Stomach (tissue), 9 donors: ENCODE data around the gene STAT4. TPM values are rescaled to one million over a fixed set of nuclear protein-coding genes. Genes with fewer than 3 reads are reported as not detected.

Experiments used
- DNase-seq, 2 donors: peaks; one replicate each; pipeline versions ENCODE4 v3.0.0 to v3.0.0-alpha.2; 2013 to 2019
- H3K27ac ChIP-seq, 5 donors: fragments of 200-600 bp in 4 of 5; sonication (generic) in 4 of 5; one replicate each; pipeline ENCODE4 v1.5.1; 2013 to 2019; ENCODE audit warnings: mild to moderate bottlenecking in 1 of 5, moderate library complexity in 1 of 5
- H3K27me3 ChIP-seq, 3 donors: fragments of 200-600 bp; sonication (generic); one replicate each; pipeline ENCODE4 v1.5.1; 2017 to 2019; ENCODE audit warnings: mixed run types in 1 of 3
- H3K36me3 ChIP-seq, 4 donors: fragments of 200-600 bp; sonication (generic); 1 replicate in 3 of 4; 2 replicates in 1 of 4; pipeline ENCODE4 v1.5.1; 2016 to 2019
- H3K4me1 ChIP-seq, 4 donors: fragments of 200-600 bp; sonication (generic); one replicate each; pipeline ENCODE4 v1.5.1; 2016 to 2019
- H3K4me3 ChIP-seq, 4 donors: fragments of 200-600 bp; sonication (generic) in 3 of 4; one replicate each; pipeline ENCODE4 v1.5.1; 2016 to 2019; ENCODE audit warnings: mild to moderate bottlenecking in 1 of 4
- H3K9me3 ChIP-seq, 4 donors: fragments of 200-600 bp; sonication (generic); one replicate each; pipeline ENCODE4 v1.5.1; 2016 to 2019
- CTCF ChIP-seq, 7 experiments: fragments of 450-650 bp in 4 of 7; fragments of 200-600 bp in 3 of 7; sonication (generic) in 3 of 7; IDR thresholded peaks; one replicate each; pipeline ENCODE4 v1.5.1; 2016 to 2019; ENCODE audit warnings: antibody characterized with exemption in 7 of 7, control low read depth in 2 of 7, mild to moderate bottlenecking in 1 of 7
- EP300 ChIP-seq: sonication (generic); formaldehyde crosslinking; IDR thresholded peaks from one replicate; pipeline ENCODE4 v1.6.1; 2017; ENCODE audit warnings: antibody characterized with exemption
- POLR2A ChIP-seq, 4 donors: fragments of 450-650 bp; IDR thresholded peaks; one replicate each; pipeline ENCODE4 v1.6.1; 2016; ENCODE audit warnings: antibody characterized with exemption in 4 of 4, control low read depth in 2 of 4, mild to moderate bottlenecking in 1 of 4, moderate library complexity in 1 of 4
- POLR2AphosphoS5 ChIP-seq, 3 donors: sonication (generic); formaldehyde crosslinking; IDR thresholded peaks; one replicate each; pipeline ENCODE4 v1.6.1; 2016; ENCODE audit warnings: antibody characterized with exemption in 3 of 3
- WGBS, 5 donors: extraction: QIAGEN DNeasy Blood & Tissue Kit in 3 of 5; methylation state at CpG; one replicate each; pipeline versions ENCODE4 v1.1.5 to v1.1.7; 2013 to 2018; 5-methylcytosine and 5-hydroxymethylcytosine counted together
- intact Hi-C: fragments of 100-400 bp; cut with DNase I; formaldehyde crosslinking; loops from one replicate; pipeline ENCODE4 v1.15.1; 2023; ENCODE audit warnings: low total_unique reads
- polyA plus RNA-seq, 3 donors: library from polyadenylated mRNA; stranded (reverse); fragments of 200-250 nt; gene quantifications; one replicate each; pipeline ENCODE4 v1.2.3, GENCODE V29; 2013
- total RNA-seq, 5 donors: library from RNA; depleted of rRNA; stranded (reverse); fragments of >200 nt; gene quantifications; one replicate each; pipeline versions ENCODE4 v1.1.0 to v1.2.3, GENCODE V29; 2014 to 2016
- donor health status: healthy with polysubstance abuse.
- donor health status: Bipolar disorder and iron deficiency.
- donor health status: healthy.

STAT4 gene
- total and polyA plus RNA-seq, 8 donors = 0.75 to 21.4 (median 3.8) TPM

DNA sequence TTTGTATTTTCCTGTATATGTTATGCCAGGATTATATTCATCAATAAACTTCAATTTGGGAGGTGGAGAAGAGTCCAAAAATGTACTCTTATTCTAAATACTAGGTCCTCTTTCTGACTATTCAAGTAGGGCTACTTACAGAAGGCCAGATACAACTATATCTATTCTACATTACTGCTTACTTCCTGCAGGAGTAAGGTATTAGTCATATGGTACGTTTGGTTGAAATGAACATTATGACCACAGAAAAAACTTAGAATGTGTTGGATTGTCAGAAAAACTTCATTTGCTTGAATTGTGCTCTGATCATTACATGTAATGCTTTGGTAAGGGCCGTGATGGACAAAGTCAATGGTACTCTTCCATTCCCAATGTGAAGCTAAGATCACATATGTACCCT, 35.0 kb downstream of the STAT4 start:
- DNase-seq = no peak
- Histone ChIP-seq H3K4me3 (no peak overlapping the region), H3K27me3 (no peaks in the 10 kb centered on the region), H3K27ac (no peak overlapping the region), H3K9me3 (no peaks in the 10 kb centered on the region), H3K4me1 (no peaks in the 10 kb centered on the region), H3K36me3 (no peaks in the 10 kb centered on the region)
- TF ChIP-seq POLR2A (IDR thresholded peaks at IDR 0.05) = no peak
- no peak for TF ChIP-seq POLR2AphosphoS5 (IDR thresholded peaks at IDR 0.05)
- TF ChIP-seq EP300 = no peak
- no peak for TF ChIP-seq CTCF (IDR thresholded peaks at IDR 0.05)
- intact Hi-C loops = no loop called here
- WGBS, 5 donors = 62 to 71% (median 70%) methylated on average over 2 of the region's 2 CpGs

DNA sequence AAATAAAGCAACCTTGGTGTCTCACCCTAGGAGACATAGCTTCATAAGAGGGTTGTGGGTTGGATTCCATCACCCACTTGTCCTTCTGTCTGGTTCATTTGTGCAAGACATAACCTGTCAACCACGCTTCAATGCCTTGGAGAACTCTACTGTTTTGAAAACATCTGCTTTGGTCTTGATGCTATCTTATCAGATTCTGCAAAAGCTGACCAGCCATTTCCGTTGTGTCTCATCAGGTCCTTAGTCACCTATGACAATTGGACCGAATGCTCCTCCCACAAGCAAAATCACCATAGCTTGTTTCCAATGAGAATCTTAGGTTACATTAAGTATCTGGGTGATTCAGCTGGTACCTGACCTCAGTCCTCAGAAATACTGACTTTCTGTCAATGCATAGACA, 35.4 kb downstream of the STAT4 start:
- no peak overlapping the region for H3K4me3 ChIP-seq
- intact Hi-C loops = no loop called here
- WGBS, 5 donors = 76 to 94% (median 79%) methylated on average over 3 of the region's 3 CpGs
- no peaks in the 10 kb centered on the region for H3K27me3 ChIP-seq
- DNase-seq = no peak
- no peaks in the 10 kb centered on the region for H3K9me3 ChIP-seq
- no peak overlapping the region for H3K27ac ChIP-seq
- H3K4me1 ChIP-seq = no peaks in the 10 kb centered on the region
- no peaks in the 10 kb centered on the region for H3K36me3 ChIP-seq
- TF ChIP-seq POLR2AphosphoS5 (IDR thresholded peaks at IDR 0.05) (no peak), CTCF (IDR thresholded peaks at IDR 0.05) (no peak), EP300 (no peak), POLR2A (IDR thresholded peaks at IDR 0.05) (no peak)

DNA sequence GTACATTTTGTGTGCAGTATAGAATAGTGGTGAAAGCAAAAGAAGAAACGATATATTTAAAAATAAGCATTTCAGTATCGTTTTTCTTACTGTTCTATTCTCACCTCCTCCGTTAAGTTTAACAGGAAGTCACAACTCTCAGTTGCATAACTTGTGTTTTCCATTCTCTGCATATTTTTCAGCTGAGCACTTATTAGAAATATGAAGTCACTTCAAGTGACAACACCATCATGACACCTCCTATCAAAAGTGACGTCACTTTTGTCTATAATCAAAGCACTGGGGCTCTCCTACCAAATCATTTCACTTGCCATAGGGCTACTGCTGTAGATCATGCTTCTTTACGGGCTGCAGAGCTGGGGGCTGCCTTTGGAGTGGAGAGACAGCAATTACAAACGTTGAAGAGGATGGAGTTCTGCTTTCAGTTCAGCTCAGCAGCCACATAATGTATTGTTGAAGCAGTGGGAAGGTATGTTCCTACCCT, 36.3 kb downstream of the STAT4 start:
- Histone ChIP-seq H3K27me3 (no peaks in the 10 kb centered on the region), H3K36me3 (no peaks in the 10 kb centered on the region), H3K4me3 (no peak overlapping the region), H3K9me3 (no peaks in the 10 kb centered on the region), H3K4me1 (no peaks in the 10 kb centered on the region), H3K27ac (no peak overlapping the region)
- TF ChIP-seq CTCF (IDR thresholded peaks at IDR 0.05) (no peak), EP300 (no peak), POLR2A (IDR thresholded peaks at IDR 0.05) (no peak), POLR2AphosphoS5 (IDR thresholded peaks at IDR 0.05) (no peak)
- peak in 1 of 2 donors; percentile 19 for DNase-seq
- intact Hi-C loops = no loop called here
- 45 to 66% (median 55%) methylated on average over 6 of the region's 6 CpGs for WGBS, 5 donors

GRCh38 chr2:191113761-191114160, 37.0 kb downstream of the STAT4 start:
- H3K9me3 ChIP-seq = no peaks in the 10 kb centered on the region
- H3K27ac ChIP-seq = no peak overlapping the region
- intact Hi-C loops = no loop called here
- no peak for DNase-seq
- no peaks in the 10 kb centered on the region for H3K36me3 ChIP-seq
- H3K27me3 ChIP-seq = no peaks in the 10 kb centered on the region
- H3K4me3 ChIP-seq = no peak overlapping the region
- no peaks in the 10 kb centered on the region for H3K4me1 ChIP-seq
- 86 to 97% (median 91%) methylated on average over 1 of the region's 1 CpG for WGBS, 5 donors
- TF ChIP-seq EP300 (no peak), CTCF (IDR thresholded peaks at IDR 0.05) (no peak)
